Adrenal gland (tissue), 5 donors: Measurements from ENCODE around the gene ROR1.

Source experiments
- POLR2A ChIP-seq, 2 donors: fragments of 450-650 bp; IDR thresholded peaks; one replicate each; pipeline ENCODE4 v1.6.1; 2017; ENCODE audit warnings: antibody characterized with exemption in 2 of 2, mild to moderate bottlenecking in 2 of 2, moderate library complexity in 1 of 2
- TF ChIP-seq, protein P1 (sequence below), 6 experiments: fragments of 450-650 bp in 4 of 6; fragments of 200-600 bp in 2 of 6; sonication (generic) in 1 of 6; IDR thresholded peaks; 1 replicate in 5 of 6; 2 replicates in 1 of 6; pipeline versions ENCODE4 v1.5.1 to v1.8.0; 2016 to 2021; ENCODE audit warnings: antibody characterized with exemption in 6 of 6, mild to moderate bottlenecking in 2 of 6, moderate library complexity in 1 of 6
- donor health status: DM: no; HTN: no; CAD: no.

DNA sequence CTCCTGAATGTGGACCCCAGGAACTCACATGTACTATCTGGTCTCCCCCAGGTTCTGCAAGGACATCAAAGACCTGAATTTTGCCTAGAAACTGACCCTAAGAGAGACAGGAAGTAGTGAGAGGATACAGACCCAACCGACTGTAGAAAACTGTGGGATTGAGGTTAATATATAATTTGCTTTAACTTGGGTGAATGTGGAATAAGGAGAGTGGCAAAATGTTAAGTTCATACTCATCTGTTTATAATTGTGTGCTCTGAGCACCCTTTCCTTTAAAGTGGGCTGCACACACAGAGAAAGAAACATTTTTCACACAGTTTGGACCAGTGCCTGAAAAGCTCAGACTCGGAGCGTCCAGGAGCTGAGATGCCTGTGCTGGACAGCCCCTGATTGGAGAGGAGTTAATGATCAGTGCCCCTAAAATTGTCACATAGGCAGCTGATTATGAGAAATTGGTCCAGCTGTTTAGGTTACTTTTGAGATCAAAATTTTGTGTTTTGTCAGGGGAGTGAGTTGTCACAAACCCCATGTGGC is 37.2 kb downstream of the ROR1 start:
- TF ChIP-seq, protein P1, sequence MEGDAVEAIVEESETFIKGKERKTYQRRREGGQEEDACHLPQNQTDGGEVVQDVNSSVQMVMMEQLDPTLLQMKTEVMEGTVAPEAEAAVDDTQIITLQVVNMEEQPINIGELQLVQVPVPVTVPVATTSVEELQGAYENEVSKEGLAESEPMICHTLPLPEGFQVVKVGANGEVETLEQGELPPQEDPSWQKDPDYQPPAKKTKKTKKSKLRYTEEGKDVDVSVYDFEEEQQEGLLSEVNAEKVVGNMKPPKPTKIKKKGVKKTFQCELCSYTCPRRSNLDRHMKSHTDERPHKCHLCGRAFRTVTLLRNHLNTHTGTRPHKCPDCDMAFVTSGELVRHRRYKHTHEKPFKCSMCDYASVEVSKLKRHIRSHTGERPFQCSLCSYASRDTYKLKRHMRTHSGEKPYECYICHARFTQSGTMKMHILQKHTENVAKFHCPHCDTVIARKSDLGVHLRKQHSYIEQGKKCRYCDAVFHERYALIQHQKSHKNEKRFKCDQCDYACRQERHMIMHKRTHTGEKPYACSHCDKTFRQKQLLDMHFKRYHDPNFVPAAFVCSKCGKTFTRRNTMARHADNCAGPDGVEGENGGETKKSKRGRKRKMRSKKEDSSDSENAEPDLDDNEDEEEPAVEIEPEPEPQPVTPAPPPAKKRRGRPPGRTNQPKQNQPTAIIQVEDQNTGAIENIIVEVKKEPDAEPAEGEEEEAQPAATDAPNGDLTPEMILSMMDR (IDR thresholded peaks at IDR 0.05) = no peak
- TF ChIP-seq POLR2A (IDR thresholded peaks at IDR 0.05) = no peak
